Measurements from ENCODE around the gene OR2G2. TPM values are rescaled to one million over a fixed set of nuclear protein-coding genes. Genes with fewer than 3 reads are reported as not detected.
A peak's percentile ranks its signal among the peaks of the same experiment; 100 is the strongest.

Gene OR2G2
- total RNA-seq, 1 donor from 2014 or later = not detected

- Histone ChIP-seq H3K4me1 (no peaks in the 10 kb centered on the region), H3K9me3 (no peaks in the 10 kb centered on the region), H3K36me3 (no peaks in the 10 kb centered on the region), H3K27ac (no peak overlapping the region), H3K4me3 (no peak overlapping the region), H3K27me3 (no peaks in the 10 kb centered on the region)
- no peak for TF ChIP-seq POLR2A (IDR thresholded peaks at IDR 0.05)
- no peak for TF ChIP-seq CTCF (IDR thresholded peaks at IDR 0.05)
- no peak for TF ChIP-seq POLR2AphosphoS5 (IDR thresholded peaks at IDR 0.05; ENCODE audit: insufficient read depth in 1 of 2, low read depth in 1 of 2)
- DNase-seq (ENCODE audit: extremely low spot score in 2 of 2) = no peak
- intact Hi-C loops (cut with DNase I) = no loop called here
Observed at GRCh38 chr1:247561711-247562110, 26.4 kb upstream of the OR2G2 start.

- TF ChIP-seq POLR2AphosphoS5 (IDR thresholded peaks at IDR 0.05; ENCODE audit: insufficient read depth in 1 of 2, low read depth in 1 of 2) (no peak), POLR2A (IDR thresholded peaks at IDR 0.05) (no peak), CTCF (IDR thresholded peaks at IDR 0.05) (no peak)
- Histone ChIP-seq H3K36me3 (no peaks in the 10 kb centered on the region), H3K4me3 (no peak overlapping the region), H3K27me3 (no peaks in the 10 kb centered on the region), H3K27ac (no peak overlapping the region), H3K4me1 (no peaks in the 10 kb centered on the region), H3K9me3 (no peaks in the 10 kb centered on the region)
- intact Hi-C loops (cut with DNase I) = no loop called here
- DNase-seq (ENCODE audit: extremely low spot score in 2 of 2) = no peak
Observed at GRCh38 chr1:247562198-247562597, 26.0 kb upstream of the OR2G2 start.

- TF ChIP-seq POLR2AphosphoS5 (IDR thresholded peaks at IDR 0.05; ENCODE audit: insufficient read depth in 1 of 2, low read depth in 1 of 2) (no peak), CTCF (IDR thresholded peaks at IDR 0.05) (no peak), POLR2A (IDR thresholded peaks at IDR 0.05) (no peak)
- no peaks in the 10 kb centered on the region for H3K4me1 ChIP-seq
- H3K36me3 ChIP-seq = no peaks in the 10 kb centered on the region
- H3K9me3 ChIP-seq = no peaks in the 10 kb centered on the region
- intact Hi-C loops (cut with DNase I) = no loop called here
- H3K4me3 ChIP-seq = no peak overlapping the region
- H3K27ac ChIP-seq = no peak overlapping the region
- DNase-seq (ENCODE audit: extremely low spot score in 2 of 2) = no peak
- no peaks in the 10 kb centered on the region for H3K27me3 ChIP-seq
Observed at GRCh38 chr1:247574236-247574635, 13.9 kb upstream of the OR2G2 start.

- no peak for DNase-seq (ENCODE audit: extremely low spot score in 2 of 2)
- intact Hi-C loops (cut with DNase I) = no loop called here
- no peaks in the 10 kb centered on the region for H3K27me3 ChIP-seq
- H3K9me3 ChIP-seq = no peaks in the 10 kb centered on the region
- H3K36me3 ChIP-seq = no peaks in the 10 kb centered on the region
- no peak overlapping the region for H3K27ac ChIP-seq
- no peak for TF ChIP-seq CTCF (IDR thresholded peaks at IDR 0.05)
- no peak for TF ChIP-seq POLR2A (IDR thresholded peaks at IDR 0.05)
- TF ChIP-seq POLR2AphosphoS5 (IDR thresholded peaks at IDR 0.05; ENCODE audit: insufficient read depth in 1 of 2, low read depth in 1 of 2) = no peak
- no peaks in the 10 kb centered on the region for H3K4me1 ChIP-seq
- no peak overlapping the region for H3K4me3 ChIP-seq
Observed at GRCh38 chr1:247574664-247575063, 13.5 kb upstream of the OR2G2 start.

GRCh38 chr1:247576514-247576913 lies 11.6 kb upstream of the OR2G2 start:
- H3K36me3 ChIP-seq = no peaks in the 10 kb centered on the region
- no peak overlapping the region for H3K27ac ChIP-seq
- intact Hi-C loops (cut with DNase I) = no loop called here
- H3K4me1 ChIP-seq = no peaks in the 10 kb centered on the region
- H3K9me3 ChIP-seq = no peaks in the 10 kb centered on the region
- DNase-seq (ENCODE audit: extremely low spot score in 2 of 2) = no peak
- H3K4me3 ChIP-seq = no peak overlapping the region
- TF ChIP-seq POLR2A (IDR thresholded peaks at IDR 0.05) (no peak), POLR2AphosphoS5 (IDR thresholded peaks at IDR 0.05; ENCODE audit: insufficient read depth in 1 of 2, low read depth in 1 of 2) (no peak), CTCF (IDR thresholded peaks at IDR 0.05) (peak in 1 of 3 experiments; percentile 9)
- H3K27me3 ChIP-seq = no peaks in the 10 kb centered on the region
